GM12891 (cell line): ENCODE results near the gene TMEM242.

Experiments
- DNase-seq: peaks from one replicate; pipeline ENCODE4 v3.0.0; 2011; ENCODE audit warnings: low spot score; ENCODE audit not compliant: insufficient read length
- FAIRE-seq: peaks from 2 replicates; lab custom pipeline; 2011; peaks lifted over from hg19 to GRCh38; lab: Jason Lieb, UNC
- PAX5 ChIP-seq: IDR thresholded peaks from 2 replicates; pipeline ENCODE4 v1.6.1; 2011; ENCODE audit warnings: low read length, moderate library complexity, mild to moderate bottlenecking; ENCODE audit not compliant: insufficient read depth, severe bottlenecking
- POLR2A ChIP-seq: IDR thresholded peaks from 2 replicates; pipeline ENCODE4 v1.6.1; 2011; ENCODE audit warnings: low read depth, low read length, control low read depth
- POLR2AphosphoS5 ChIP-seq: IDR thresholded peaks from 2 replicates; pipeline ENCODE4 v1.6.1; 2011; ENCODE audit warnings: low read depth, low read length, control low read depth
- POU2F2 ChIP-seq: IDR thresholded peaks from 2 replicates; pipeline ENCODE4 v1.6.1; 2011; ENCODE audit warnings: low read depth, mild to moderate bottlenecking, control low read depth, low read length, moderate library complexity
- SPI1 ChIP-seq: IDR thresholded peaks from 2 replicates; pipeline ENCODE4 v1.6.1; 2011; ENCODE audit warnings: low read depth, low read length, control low read depth
- TAF1 ChIP-seq: IDR thresholded peaks from 2 replicates; pipeline ENCODE4 v1.6.1; 2011; ENCODE audit warnings: low read depth, low read length, control low read depth

The TMEM242 gene

DNA sequence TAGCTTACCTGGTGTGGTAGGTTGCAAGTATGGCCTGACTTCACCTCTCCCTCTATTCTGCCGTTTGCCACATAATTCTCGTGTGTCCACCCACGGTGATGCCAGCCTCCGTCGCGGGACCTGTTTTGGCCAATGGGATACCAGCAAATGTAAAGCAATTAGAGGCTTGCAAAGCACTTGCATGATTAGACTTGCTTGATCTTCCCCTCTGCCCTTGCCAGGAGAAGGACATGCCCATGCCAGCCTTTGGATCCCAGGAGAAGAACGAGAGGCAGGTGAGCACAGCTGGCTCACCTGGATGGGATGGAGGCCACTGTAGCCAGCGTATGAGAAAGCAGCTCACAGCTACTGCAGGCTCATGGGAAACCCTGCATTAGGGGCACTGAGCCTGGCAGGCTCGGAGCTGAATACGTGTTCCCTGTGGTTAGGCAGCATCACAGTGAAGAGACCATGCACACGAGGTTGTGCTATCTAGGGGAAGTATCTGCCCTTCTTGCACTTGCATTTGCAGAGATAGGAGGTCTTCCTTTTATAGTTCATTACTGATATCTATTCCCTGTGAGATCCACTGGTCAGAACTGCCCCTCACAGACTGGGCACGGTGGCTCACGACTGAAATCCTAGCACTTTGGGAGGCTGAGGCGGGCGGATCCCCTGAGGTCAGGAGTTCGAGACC, 62.4 kb downstream of the TMEM242 start:
- TF ChIP-seq POU2F2 (no peak), POLR2A (no peak), TAF1 (no peak), POLR2AphosphoS5 (no peak), SPI1 (no peak), PAX5 (no peak)

DNA sequence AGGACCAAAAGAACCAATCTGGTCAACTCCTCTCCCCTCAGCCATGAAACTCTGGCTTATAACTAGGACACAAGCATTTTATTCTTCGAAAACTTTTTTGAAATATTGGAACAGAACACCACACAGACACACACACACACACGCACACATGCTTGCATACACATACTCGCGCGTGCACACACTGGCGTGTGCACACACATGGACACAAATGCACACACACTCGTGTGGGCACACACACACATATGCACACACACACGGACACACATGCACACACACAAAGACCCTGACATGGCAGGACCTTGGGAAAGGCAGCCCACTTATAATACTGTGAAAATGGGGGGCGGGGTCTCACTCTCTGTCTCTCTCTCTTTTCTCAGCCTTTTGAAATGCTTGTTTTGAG, 63.9 kb downstream of the TMEM242 start:
- FAIRE-seq, result no peak
- TF ChIP-seq SPI1 (no peak), PAX5 (no peak), POU2F2 (no peak), POLR2AphosphoS5 (no peak), POLR2A (no peak), TAF1 (no peak)

More for the DNA sequence above, 62.4 kb downstream of the TMEM242 start:
- FAIRE-seq (no peak), DNase-seq (no peak)

DNA sequence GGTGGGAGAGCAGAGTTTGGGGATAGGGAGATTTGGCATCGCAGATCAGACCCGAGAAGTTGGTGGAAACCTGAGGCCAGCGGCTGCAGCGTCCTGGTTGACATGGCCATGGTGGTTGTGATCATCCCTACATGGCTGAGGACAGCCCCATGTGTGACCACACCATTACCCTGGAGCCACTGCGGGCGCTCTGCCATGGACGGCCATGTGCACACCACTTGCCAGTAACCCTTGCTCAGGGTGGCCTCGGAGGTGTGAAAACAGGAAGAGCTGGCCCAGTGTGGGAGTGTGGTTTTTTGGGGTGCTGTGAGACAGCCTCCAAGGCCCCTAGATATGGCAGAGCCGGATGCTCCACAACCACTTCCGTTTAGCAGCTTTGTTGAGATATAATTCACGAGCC, 64.4 kb downstream of the TMEM242 start:
- DNase-seq (no peak), FAIRE-seq (no peak)
- TF ChIP-seq PAX5, result no peak
- no peak for TF ChIP-seq SPI1
- no peak for TF ChIP-seq TAF1
- TF ChIP-seq POU2F2, result no peak
- no peak for TF ChIP-seq POLR2AphosphoS5
- no peak for TF ChIP-seq POLR2A

More for the DNA sequence above, 63.9 kb downstream of the TMEM242 start:
- DNase-seq, result no peak

DNA sequence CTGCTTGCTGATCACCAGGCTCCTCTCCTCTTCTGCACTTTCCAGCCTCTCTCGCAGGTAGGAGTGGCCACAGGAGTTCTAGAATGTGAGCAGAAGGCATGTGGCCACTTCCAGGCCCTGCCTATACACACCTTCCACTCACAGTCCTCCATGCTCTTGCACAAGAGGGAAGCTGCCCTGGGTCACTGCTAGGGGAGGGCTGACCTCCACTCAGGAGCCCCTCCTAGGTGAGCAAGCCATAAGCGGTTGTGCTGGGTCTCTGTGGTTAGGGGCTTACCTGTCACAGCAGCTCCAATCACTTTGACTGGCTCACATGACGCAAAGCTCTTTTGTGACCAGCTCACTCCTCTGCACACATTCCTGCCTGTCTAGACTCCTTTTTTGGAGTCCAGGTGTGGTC, 68.2 kb downstream of the TMEM242 start:
- FAIRE-seq, result no peak
- no peak for TF ChIP-seq POU2F2
- TF ChIP-seq PAX5, result no peak
- TF ChIP-seq POLR2AphosphoS5, result no peak
- no peak for TF ChIP-seq TAF1
- no peak for TF ChIP-seq SPI1
- DNase-seq, result no peak

DNA sequence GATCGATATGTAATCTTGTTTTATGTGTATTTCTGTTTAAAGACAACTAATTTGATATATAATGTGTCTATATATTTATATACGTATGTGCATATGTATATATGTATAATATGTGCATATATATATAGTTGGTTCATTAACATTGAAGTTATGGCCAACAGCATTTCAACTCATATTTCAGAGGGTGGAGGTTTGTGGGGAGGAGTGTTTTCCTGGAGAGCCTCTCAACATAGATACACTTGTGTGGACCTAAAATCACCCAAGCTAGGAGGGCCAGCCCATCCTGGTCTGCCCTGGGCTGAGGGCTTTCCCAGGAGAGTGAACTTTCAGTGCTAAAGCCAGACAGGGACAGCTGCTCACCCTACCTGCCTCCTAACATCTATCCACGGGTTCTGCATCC, 68.8 kb downstream of the TMEM242 start:
- TF ChIP-seq PAX5, result no peak
- TF ChIP-seq TAF1, result no peak
- no peak for TF ChIP-seq POLR2AphosphoS5
- no peak for TF ChIP-seq SPI1
- no peak for TF ChIP-seq POLR2A
- no peak for TF ChIP-seq POU2F2
- DNase-seq (no peak), FAIRE-seq (no peak)

DNA sequence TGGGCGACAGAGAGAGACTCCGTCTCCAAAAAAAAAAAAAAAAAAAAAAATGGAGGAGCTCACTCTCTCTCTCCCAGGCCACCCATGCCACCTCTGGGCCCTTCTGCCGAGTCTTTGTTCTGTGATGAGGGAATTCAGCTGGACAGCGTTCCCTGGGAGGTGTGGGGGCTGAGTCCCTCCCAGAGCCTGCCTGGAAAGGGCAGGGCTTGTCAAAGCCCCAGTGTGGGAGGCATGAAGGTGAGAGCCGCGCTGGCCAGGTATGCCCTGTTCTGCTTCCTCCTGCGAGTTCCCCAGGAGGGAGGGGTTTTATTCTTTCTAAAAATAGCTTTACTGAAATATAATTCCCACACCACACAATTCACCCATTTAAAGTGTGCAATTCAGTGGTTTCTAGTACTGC, 69.6 kb downstream of the TMEM242 start:
- no peak for FAIRE-seq
- DNase-seq, result no peak
- no peak for TF ChIP-seq POLR2A
- no peak for TF ChIP-seq POU2F2
- no peak for TF ChIP-seq PAX5
- TF ChIP-seq SPI1, result no peak
- no peak for TF ChIP-seq TAF1

DNA sequence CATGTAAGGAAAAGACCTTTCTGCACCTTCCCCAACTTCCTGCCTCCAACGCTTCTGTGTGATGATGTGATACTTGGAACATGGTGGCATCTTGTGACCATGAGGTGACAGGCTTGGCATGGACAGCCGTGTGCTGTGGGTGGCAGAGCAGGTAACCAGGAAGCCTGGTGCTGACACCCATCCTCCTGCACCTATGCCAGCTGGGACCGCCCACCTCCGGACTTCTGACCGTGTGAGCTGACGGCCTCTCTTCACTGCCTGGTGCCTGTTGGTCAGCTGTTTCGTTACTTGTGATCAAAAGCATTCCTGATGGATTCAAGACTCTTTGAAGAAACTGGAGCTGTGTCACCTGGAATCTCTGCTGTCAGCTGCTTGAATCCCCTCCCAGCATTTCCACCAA, 70.3 kb downstream of the TMEM242 start:
- FAIRE-seq (no peak), DNase-seq (no peak)
- TF ChIP-seq TAF1 (no peak), SPI1 (no peak), POLR2AphosphoS5 (no peak), PAX5 (no peak), POLR2A (no peak), POU2F2 (no peak)

DNA sequence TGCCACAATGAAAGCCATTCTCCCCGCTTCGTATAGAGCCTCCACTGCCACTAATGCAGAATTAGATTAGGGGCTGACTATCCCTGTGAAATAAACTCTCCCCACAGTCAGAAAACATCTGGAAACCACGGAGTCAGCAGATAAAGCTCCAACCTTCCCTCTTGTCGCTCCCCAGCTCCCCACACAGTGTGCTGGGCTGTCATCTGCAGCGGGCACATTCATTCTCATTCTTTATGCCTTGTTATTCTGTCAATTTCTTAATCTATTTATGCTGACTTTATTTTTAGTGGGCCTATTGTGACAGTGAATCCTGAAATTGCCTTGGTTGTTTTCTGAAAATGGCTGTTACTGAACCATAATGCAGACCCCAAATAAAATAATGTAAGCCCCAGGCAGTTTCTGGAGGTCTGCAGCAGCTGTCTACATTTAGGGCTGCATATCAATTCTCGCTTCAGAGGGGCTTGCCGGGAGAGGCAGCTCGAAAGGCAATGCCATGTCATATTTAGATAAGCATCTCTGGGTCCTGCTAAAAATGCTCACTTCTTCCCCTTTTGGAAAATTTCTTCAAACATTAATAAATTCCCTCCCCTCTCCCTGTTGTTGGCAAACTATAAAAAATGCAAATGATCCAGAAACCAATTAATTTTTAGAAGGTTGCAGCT, 71.6 kb downstream of the TMEM242 start:
- TF ChIP-seq PAX5 (no peak), SPI1 (no peak), POU2F2 (no peak), POLR2A (no peak), POLR2AphosphoS5 (no peak), TAF1 (no peak)
- DNase-seq, result no peak
- no peak for FAIRE-seq

DNA sequence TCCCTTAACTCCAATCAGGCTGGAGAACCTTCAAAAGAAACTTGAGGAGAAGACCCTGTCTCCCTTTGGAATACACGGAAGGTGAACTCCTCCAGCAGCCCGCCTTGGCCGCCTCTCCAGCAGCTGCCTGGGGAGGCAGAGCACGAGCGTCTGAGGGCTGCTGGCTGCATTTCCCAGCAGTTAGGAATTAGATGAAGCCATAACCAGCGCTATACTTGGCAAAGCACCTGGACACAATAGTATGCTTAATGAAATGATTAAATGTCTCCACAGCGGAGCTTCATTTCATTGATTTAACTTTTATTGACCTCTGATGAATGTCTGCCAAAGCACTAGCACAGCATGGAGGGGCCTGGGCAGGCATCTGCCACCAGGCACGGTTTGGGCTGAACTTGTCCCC, 73.5 kb downstream of the TMEM242 start:
- no peak for DNase-seq
- TF ChIP-seq PAX5 (no peak), POLR2A (no peak), SPI1 (no peak), POLR2AphosphoS5 (no peak), TAF1 (no peak)
- no peak for FAIRE-seq

DNA sequence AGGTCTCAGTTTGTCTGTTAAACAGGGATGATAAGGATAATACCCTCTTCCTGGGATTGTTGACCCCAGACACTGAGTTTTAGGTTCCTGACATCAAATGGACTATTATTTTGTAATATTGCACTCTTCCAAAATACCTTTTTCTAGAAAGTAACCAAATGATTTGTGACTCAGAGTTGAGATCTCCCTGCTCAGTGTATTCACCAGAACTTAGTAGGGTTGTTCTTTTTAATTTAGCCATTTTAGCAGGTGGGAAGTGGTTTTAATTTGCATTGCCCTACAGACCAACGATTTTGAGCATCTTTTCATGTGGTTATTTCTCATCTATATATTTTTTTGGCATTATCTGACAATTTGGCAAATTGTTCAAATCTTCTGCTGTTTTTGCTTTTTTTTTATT, 75.1 kb downstream of the TMEM242 start:
- TF ChIP-seq POU2F2 (no peak), PAX5 (no peak), SPI1 (no peak), POLR2A (no peak), TAF1 (no peak), POLR2AphosphoS5 (no peak)
- no peak for FAIRE-seq
- DNase-seq, result no peak
